Right kidney (tissue), 1 donor: ENCODE data around the gene TIAM2.
A peak's percentile ranks its signal among the peaks of the same experiment; 100 is the strongest.

Source experiments
- DNase-seq: peaks from one replicate; pipeline ENCODE4 v3.0.0-alpha.2; 2016

TIAM2 gene

DNA sequence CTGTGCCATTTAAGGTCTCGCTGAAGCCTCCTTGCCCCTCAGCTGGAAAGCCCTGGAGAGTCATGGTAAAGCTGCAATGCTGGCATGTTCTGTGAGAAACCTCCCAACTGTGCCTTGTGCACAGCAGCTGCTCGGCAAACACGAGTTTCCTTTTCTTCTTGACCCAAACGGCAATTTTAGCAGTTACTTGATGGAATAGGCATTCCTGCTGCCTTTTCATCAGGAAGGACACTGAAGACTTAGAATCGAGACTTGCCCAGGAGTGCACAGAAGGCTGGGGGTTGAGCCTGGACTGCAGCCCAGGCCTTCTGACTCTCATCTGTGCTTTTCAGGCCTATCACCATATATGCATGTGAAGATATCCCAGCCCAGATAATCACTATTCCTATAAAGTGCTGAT, 240.0 kb downstream of the TIAM2 start:
- no peak for DNase-seq

- DNase-seq: no peak
Measured at GRCh38 chr6:155237613-155238012, 242.5 kb downstream of the TIAM2 start.

GRCh38 chr6:155240905-155241600, 245.9 kb downstream of the TIAM2 start:
- DNase-seq: no peak

- no peak for DNase-seq
Measured at GRCh38 chr6:155241966-155242365, 246.9 kb downstream of the TIAM2 start.

GRCh38 chr6:155244434-155244833, 249.3 kb downstream of the TIAM2 start:
- DNase-seq: no peak

DNA sequence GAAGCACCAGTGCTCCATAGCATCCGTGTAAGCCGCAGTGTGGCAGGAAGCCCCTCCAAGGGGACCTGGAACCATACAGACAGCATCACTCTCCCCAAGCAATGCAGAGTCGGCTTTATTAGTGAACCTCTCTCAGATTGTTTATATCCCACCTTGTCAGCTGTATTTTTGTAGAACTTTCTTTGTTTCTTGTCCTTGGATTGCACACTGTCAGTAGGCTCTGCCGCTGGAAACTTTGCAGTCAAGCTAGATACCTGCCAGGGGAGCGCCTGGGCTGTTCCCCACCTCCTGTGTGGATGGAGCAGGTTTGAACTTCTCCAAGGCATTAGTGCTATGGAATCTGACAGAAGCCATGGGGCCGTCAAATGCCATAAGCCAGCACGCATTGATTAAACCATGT, 250.1 kb downstream of the TIAM2 start:
- DNase-seq: no peak

GRCh38 chr6:155245831-155246230, 250.7 kb downstream of the TIAM2 start:
- no peak for DNase-seq

- no peak for DNase-seq
Measured at GRCh38 chr6:155246825-155247224, 251.7 kb downstream of the TIAM2 start.

- DNase-seq: no peak
Measured at GRCh38 chr6:155247618-155248007, 252.5 kb downstream of the TIAM2 start.

DNA sequence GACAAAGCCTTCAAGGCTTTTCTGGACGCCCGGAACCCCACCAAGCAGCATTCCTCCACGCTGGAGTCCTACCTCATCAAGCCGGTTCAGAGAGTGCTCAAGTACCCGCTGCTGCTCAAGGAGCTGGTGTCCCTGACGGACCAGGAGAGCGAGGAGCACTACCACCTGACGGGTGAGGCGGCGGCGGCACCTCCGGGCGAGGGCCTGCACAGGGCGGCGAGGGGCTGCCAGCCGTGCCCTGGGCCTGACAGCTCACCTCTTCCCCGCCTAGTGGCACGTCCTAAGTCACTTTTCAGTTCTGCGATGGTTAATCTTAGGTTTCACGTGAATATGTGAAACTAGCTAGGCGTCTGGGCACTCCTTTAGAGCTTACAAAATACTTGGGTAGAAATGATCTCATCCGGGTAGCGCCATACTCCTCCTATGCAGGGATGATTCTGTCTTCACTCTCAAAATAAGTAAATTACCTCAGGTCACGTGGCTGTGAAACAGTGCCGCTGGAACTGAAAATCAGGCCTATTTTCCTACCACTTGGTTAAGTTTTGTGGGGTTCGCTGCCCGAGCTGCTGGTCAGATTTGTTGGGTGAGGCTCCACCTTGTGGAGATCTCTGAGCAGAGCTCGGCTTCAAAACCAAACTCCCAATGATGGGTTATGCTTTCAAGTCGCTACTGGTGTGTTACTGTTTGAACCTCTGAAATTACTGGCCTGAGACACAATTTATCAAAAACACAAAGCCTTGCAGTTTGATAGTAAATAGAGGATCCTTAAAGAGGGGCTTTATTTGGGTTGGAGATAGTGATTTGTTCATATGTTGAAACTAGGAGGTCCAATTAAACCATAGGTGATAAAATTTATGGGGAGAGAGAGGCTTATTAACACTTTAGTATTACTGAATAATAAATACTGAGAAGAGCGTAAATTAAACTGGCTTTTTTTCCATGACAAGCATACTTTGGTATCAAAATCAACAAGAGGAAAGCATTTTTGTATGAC, 253.2 kb downstream of the TIAM2 start:
- peak; percentile 32 for DNase-seq

DNA sequence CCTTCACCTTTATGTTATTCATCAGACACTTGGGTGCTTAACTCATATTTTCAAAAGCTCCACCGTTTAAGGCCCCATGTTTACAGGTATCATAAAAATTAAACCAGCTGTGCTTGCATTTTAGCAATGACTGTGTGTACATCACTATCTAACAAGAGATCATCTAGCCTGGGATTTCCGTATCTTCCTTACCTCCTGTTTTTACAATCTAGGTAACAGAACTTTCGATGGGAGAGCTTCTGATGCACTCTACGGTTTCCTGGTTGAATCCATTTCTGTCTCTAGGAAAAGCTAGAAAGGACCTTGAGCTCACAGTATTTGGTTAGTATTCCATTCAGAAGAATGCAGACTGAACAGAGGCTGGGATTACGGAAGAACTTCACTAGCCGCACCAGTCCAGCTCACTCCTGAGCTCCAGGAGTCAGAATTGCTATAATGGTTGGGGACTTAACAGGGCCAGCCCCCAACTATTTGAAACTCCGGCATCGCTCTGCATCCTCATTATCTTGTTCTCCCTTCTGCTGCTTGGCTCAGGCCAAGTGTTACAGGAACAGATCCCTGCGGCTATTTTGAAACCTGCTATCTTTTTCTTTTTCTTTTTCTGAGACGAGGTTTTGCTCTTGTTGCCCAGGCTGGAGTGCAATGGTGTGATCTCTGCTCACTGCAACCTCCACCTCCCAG, 255.7 kb downstream of the TIAM2 start:
- DNase-seq: no peak

DNA sequence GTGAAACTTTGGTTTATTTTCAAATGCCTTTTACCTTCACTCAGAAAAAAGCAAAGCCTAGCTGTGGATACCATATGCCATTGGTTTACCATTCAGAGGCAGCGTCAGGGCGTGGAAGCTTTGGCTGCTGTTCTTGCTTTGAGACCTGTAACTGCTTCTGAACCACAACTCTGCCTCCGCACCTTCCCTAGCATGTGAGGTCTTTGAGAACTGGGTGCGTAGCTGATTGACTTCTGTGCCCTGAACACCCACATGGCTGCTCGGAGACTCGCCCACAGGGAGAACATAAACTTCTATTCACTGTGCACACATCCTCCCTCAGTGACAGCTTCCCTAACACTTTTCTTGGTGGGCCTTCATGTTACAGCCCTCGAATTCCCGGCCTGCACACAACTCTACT, 257.5 kb downstream of the TIAM2 start:
- no peak for DNase-seq

- no peak for DNase-seq
Measured at GRCh38 chr6:155253337-155253736, 258.2 kb downstream of the TIAM2 start.

DNA sequence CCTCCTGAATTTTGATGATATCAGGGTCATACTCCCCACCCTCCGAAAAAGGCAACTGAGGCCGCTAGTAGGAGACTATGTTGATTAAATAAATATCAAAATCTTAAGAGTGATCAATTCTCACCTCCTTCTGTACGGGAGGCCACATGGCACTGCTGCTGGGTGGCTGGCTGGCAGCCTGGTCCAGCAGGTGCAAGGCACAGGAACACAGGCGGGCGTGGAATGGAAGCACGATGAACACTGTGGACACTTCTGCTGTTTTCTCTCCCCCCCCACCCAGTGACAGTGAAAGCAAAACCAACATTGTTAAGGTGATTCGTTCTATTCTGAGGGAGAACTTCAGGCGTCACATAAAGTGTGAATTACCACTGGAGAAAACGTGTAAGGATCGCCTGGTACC, 259.0 kb downstream of the TIAM2 start:
- no peak for DNase-seq

GRCh38 chr6:155256122-155256795, 261.1 kb downstream of the TIAM2 start:
- DNase-seq: no peak

DNA sequence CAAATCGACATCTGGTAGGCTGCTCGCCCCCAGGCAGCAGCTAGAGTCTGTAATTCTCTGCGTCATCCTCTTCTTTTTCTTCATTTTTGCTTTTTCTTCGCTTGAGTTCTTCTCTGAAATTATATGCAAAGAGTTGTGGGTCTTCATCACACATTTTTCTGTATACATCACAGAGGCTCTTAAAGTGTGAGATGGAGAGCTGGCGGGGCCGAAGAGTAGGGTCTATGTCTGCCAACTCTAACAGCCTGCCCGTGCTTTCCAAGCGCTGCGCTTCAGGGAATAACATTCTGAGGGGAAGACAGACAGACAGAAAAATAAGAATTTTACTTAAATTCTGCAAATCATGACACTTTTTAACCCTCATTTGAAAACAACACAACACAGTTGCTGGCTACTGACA, 262.7 kb downstream of the TIAM2 start:
- no peak for DNase-seq

- no peak for DNase-seq
Measured at GRCh38 chr6:155259204-155259603, 264.1 kb downstream of the TIAM2 start.

GRCh38 chr6:155259897-155260296, 264.8 kb downstream of the TIAM2 start:
- no peak for DNase-seq

DNA sequence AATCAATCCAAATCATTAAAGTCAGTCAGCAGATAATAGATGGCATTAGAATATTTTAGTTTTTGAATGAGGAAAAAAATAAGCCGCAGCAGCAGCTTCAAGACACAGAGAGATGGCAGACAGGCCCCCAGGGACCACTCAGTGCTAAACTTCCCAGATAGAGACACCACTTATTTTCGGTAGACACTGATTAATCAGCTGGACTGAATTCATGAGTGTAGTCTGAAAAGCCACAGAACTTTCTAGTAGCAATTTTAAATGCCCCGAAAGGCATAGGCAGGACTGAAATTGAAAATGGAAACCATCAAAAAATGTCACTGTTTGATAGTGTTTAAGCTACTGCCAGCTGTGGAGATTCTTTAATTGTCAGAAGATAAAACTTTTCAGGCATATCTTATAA, 265.6 kb downstream of the TIAM2 start:
- DNase-seq: no peak

- no peak for DNase-seq
Measured at GRCh38 chr6:155261111-155261900, 266.2 kb downstream of the TIAM2 start.

- no peak for DNase-seq
Measured at GRCh38 chr6:155262655-155263054, 267.5 kb downstream of the TIAM2 start.
